HG03060 (cell line): ENCODE results near the gene NADK.
A peak's percentile ranks its signal among the peaks of the same experiment; 100 is the strongest.

Experiments used
- ATAC-seq: cut with Tn5 transposase; IDR thresholded peaks from one replicate; pipeline ENCODE4 v1.9.1; 2021; ENCODE audit warnings: low read depth, moderate number of reproducible peaks; ENCODE audit not compliant: unreplicated experiment

The NADK gene

GRCh38 chr1:1786836-1787605 lies 8.8 kb upstream of the NADK start:
- ATAC-seq = no peak

DNA sequence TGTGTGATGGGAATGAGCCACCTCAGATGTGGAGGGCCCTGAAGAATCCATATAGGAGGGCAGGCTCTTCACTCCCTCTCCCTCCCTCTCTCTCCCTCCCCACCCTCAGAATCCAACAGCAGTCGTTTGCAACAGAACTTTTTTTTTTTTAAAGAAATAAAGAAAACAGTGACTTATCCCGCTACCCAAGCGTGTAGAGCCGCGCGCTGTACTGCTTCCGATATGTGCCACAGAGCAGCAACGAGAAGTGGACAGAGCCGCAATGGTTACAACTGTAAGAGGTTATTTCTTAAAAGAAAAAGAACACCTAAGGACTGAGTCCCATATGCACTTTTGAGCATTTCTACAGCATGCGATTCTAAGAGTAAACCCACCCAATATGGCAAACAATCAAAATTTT lies 7.4 kb upstream of the NADK start:
- ATAC-seq = no peak

GRCh38 chr1:1784933-1785332 lies 6.7 kb upstream of the NADK start:
- no peak for ATAC-seq

DNA sequence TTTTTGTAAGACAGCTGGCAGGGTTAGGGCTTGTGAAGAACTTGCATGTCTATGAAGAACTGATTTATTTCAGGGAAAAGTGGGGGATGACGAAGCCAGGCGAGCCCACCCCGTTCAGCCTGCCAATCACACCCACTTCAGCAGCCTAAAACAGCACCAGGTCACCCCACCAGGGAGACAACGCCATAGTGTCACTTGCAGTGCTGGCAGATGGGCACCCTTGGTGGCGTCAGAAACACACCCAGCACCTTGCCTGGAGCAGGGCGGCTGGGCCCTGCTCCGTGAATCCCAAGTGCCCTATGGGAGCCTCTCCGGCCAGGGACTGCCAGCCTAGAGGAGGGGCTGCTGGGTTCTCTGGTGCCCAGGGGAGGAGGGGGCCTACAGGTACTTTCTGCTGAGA lies 5.0 kb upstream of the NADK start:
- ATAC-seq = no peak

DNA sequence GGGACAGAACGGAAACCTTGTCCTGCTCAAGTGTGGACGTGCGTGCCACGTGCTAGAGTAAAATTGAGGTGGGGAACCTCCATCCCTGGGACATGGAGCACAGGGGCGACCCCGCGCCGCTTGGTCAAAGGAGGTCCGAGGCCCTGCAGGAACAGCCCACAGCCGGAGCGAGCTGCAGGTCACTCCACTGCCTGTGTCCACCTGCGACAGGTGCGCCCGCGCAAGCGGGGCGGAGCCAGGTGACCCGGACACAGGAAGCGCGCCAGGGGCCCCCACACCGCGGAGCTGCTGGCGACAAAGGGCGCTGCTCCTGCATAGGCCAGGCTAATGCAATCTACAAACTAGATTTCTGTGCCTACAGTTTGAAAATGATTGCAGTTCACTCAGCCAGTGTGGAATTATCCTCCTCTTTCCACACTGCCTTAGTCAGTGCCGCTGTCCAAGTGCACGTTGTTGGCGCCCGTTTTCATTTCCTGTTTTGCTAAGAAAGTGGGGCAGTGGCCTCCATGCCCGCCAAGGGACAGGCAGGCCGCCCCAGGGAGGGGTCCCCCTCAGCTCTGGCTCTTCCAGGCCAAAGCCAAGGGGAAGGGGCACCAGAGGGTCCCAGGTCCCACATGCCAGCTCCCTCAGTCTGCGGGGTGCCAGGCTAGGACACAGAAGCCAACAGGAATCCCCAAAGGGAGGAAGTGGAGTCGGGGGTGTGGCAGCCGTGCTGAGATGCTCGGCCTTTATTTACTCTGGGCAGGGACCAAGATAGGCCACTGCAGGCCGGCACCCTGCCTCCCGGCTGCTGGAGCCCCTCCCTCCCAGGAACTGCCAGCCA lies 4.3 kb upstream of the NADK start:
- ATAC-seq = no peak

DNA sequence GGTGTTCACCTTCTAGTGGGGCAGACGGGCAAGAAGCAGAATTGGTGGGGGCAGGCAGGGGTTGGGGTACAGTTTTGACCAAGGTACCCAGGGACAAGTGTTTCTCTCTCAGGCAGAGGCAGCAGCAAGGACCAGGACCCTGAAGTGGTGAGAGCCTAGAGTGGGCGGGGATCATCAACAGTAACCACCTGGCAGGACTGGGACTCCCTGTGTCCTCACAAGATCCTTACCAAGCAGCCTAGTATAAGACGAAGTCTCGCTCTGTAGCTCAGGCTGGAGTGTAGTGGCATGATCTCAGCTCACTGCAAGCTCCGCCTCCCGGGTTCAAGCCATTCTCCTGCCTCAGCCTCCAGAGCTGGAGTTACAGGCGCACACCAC lies 3.2 kb upstream of the NADK start:
- ATAC-seq = no peak

DNA sequence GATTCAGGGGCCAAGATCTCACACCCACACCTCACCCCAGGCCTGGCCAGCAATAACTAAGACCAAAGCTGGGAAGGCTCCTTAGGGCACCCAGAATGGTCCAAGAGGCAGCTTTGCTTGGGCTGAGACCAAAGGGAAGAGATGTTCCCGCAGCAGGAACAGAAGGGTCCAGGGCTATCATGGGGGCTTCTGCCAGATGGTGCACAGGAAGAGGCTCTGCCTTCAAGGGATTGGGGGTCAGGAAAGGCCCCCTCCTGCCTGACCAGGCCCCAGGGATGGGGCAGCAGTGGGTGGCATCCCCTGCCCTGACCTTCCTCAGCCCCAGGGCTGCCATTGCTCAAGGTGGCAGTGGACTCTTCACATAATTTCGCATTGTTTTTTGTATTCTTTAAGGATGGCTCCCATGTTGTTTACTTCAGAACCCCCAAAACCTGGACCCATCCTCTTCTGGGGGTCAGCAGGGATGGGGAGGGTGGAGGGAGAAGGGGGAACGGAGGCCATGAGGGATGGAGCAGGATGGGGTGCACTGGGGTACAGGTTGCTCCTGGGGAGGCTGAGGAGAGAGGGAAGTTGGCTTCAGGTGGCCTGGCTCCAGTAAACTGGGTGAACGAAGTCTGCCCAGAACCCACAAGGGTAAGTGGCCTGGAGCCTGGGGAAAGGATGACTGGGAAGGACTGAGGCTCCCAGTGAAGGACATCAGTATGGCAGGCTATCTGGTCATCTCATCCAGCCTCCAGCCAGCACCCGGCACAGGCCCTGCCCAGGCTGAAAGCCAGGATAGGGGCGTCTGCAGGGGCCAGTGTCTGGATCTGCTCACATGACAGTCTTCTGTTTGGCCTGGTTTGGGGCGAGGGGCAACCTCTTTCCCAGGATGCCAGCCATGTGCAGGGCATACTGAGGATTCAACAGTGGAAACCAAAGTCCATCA lies 2.6 kb upstream of the NADK start:
- no peak for ATAC-seq

- ATAC-seq = peak; percentile 27
Measured at GRCh38 chr1:1779691-1780597, 1.7 kb upstream of the NADK start.

- ATAC-seq = no peak
Measured at GRCh38 chr1:1779320-1779675, 1.0 kb upstream of the NADK start.

DNA sequence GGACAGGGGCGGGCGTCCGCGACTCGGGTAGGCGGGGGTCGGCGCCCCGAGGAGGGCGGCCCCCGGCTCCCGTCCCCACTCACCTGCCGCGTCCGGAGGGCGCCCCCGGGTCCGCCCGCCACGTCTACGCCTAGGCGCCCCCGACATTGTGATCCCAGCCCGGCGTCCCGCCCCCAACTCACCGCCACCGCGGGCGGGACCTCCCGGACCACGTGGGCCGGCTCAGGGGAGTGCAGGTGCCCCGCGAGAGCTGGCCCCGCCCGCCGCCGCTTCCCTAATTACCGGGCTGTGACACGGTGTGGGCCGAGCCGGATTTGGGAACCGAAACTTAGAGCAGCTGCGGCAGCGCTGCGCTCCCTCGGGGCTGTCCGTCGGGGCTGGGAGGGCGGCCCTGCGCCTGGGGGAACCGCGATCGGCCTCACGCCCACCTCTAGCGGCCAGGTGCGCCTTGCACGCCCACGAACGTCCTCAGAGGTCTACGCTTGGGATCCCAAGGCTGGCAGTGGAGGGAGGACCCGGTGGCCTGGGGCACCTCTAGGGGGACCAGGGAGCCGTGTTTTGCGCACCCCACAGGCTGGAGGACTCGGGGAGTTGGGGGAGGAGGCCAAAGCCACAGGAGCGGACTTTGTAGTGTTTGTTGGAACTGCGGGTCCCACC lies 521 bp upstream of the NADK start:
- peak; percentile 45 for ATAC-seq

DNA sequence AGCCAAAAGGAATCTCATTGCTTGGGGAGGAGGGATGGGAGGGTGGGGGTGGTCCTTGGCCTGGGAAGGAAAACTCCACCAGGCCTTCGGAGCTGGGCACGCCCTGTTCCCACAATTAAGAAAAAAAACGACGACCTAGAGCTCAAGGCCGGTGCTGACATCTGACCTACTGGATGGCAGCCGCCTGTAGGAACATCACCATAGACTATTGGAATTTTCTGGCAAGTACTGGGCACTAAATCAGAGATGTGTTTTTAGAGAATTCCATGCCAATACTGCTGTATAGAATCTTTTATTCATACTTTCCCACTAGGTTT lies 729 bp downstream of the NADK start:
- no peak for ATAC-seq

DNA sequence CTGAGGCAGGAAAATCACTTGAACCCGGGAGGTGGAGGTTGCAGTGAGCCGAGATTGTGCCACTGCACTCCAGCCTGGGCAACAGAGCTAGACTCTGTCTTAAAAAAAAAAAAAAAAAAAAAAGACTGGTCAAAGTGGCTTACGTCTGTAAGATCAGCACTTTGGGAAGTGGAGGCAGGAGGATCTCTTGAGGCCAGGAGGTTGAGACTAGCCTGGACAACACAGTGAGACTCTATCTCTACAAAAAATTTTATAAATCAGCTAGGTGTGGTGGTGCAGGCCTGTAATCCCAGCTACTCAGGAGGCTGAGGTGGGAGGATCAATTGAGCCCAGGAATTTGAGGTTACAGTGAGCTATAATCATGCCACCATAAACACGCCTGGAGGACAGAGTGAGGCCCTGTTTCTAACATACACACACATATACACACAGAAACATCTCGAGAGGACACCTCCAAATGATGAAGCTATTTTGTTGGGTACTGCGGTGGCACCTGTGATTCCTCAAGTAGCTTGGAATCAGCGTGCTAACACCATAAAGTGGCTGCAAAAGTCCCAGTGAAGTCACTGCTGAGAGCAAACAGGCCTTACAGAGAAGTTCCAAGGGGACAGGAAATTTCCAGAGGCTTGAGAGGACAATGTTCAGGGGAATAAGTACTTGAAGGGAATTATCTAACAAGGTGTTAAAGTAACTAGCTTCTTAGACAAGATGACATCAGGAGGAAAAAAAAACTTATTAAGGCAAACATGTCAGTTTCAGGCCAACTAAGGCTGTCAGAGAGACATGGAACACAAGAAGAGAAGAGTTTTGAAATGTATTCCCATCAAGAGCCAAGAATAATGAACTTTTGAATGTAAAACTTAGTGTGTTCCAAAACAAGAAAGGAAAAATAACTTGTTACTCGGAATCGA lies 1.3 kb downstream of the NADK start:
- ATAC-seq = no peak

- ATAC-seq = no peak
Measured at GRCh38 chr1:1775327-1776226, 2.7 kb downstream of the NADK start.

- no peak for ATAC-seq
Measured at GRCh38 chr1:1773874-1774273, 4.4 kb downstream of the NADK start.

- ATAC-seq = no peak
Measured at GRCh38 chr1:1771096-1771495, 7.2 kb downstream of the NADK start.

GRCh38 chr1:1770102-1770501 lies 8.2 kb downstream of the NADK start:
- no peak for ATAC-seq

DNA sequence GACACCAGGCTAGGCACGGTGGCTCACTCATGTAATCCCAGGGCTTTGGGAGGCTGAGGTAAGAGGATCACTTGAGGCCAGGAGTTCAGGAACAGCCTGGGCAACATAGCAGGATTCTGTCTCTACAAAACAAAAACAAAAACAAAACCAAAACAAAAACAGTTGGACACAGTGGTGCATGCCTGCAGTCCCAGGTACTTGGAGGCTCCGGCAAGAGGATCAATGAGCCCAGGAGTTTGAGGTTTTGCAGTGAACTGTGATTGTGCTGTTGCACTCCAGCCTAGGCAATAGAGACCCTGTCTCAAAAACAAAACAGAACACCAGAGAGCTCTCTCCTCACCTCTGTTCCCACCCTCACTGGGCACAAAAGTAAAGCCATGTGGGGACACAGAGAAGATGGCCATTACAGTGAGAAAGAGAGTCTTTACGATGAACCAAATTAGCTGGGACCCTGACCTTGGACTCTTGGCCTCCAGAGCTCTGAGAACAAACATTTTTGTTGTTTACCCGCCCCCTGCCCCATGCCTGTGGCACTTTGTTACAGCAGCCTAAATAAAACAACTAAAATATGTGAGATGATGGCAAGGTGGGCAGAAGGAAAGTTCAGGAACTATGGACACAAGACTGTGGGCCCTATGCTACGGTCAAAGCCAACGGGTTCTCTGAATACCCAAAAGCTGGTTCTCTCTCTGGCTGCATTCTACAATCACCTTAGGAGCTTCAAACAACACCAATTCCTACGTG lies 9.8 kb downstream of the NADK start:
- no peak for ATAC-seq
